GM18507 (cell line): ENCODE data around the gene COL5A1.
"Not testable (repeated sequence)": the region's sequence is repeated elsewhere in the genome, so short reads cannot be mapped to it uniquely, and the experiment has no call there.

ENCODE experiments used
- DNase-seq: peaks from one replicate; pipeline ENCODE4 v3.0.0; 2011; ENCODE audit warnings: low read depth; ENCODE audit not compliant: insufficient read length; ENCODE audit errors: extremely low spot score
- FAIRE-seq: peaks from 2 replicates; lab custom pipeline; 2011; peaks lifted over from hg19 to GRCh38; lab: Jason Lieb, UNC

COL5A1 gene

DNA sequence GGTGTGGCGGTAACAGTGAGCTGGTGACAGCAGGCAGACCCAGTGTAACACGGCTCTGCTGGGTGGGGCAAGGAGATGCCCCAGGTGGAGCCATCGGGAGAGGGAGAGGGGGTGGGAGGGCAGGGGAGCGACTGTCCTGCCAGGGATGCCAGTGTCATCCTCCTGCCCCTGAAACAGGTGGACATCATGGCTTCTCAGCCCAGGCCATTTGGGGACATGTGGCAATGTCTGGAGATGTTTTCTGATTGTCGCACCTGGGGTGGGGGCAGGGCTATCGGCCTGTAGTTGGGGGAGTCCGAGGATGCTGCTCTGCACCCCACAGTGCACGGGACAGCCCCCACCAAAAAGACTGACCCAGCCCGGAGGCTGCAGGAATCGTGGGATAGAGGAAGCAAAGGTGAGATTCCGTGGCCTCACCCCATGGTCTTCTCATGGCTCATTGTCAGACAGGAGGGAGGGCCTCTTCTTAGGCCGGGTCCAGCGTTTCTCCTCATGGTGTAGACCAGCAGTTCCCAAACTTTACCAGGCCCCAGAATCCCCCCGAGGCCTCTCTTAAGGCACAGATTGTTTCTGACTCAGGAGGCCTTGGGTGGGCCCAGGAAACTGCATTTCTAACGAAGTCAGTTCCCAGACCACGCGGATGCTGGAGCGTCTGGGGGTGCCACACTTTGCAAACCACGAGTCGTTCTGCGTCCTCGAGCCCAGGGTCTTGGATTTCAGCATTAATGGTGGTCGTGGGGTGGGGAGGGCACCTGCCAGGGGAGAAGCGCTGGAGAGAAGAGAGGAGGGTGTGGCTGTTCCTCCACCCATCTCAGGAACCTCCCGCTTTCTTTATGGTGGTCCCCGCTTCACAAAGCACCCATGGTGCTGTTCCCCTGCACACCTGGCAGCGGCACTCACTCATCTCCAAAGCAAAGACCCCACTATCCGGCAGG is 11.0 kb downstream of the COL5A1 start:
- FAIRE-seq (no peak), DNase-seq (no peak)

DNA sequence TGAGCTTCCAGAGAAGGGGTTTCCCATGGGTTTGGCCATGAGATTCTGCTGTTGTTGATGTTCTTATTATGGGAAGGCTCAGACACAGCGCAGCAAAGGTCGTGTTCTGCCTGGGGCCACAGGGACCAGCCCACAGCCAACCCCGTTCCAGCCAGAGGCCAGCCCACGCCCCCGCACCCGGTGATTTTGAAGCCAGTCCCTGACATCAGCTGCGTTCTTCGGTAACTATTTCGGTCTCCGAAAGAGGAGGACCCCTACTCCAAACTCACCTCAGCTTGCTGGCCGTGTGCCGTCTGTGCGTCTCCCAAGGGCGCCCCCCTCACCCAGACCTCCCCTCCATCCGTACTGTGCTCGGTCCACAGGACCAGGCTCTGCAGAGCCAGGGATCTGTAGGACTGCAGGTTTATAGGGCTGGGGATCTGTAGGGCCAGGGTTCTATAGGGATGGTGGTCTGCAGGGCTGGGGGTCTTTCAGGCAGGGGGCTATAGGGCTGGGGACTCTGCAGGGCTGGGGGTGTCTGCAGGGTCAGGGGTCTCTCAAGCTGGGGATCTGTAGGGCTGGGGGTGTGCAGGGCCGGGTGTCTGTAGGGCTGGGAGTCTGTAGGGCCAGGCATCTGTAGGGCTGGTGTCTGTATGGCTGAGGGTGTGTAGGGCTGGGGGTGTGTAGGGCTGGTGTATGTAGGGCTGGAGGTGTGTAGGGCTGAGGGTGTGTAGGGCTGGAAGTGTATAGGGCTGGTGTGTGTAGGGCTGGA is 11.8 kb downstream of the COL5A1 start:
- no peak for FAIRE-seq
- no peak for DNase-seq

DNA sequence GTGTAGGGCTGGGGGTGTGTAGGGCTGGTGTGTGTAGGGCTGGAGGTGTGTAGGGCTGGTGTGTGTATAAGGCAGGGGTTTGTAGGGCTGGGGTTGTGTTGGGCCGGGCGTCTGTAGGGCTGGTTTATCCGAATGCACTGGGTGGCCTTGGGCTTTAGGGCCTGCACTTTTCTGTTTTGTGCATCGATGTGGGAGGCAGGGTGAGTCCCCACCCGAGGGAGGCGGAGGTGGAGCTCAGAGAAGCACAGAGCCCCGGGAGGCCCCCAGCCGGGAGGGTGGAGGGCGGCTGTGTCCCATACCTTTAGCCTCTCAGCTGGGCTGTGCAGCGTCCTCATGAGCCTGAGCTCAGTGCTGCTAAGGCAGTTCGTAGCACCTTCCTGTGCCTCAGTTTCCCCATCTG is 13.5 kb downstream of the COL5A1 start:
- FAIRE-seq (no peak), DNase-seq (no peak)

DNA sequence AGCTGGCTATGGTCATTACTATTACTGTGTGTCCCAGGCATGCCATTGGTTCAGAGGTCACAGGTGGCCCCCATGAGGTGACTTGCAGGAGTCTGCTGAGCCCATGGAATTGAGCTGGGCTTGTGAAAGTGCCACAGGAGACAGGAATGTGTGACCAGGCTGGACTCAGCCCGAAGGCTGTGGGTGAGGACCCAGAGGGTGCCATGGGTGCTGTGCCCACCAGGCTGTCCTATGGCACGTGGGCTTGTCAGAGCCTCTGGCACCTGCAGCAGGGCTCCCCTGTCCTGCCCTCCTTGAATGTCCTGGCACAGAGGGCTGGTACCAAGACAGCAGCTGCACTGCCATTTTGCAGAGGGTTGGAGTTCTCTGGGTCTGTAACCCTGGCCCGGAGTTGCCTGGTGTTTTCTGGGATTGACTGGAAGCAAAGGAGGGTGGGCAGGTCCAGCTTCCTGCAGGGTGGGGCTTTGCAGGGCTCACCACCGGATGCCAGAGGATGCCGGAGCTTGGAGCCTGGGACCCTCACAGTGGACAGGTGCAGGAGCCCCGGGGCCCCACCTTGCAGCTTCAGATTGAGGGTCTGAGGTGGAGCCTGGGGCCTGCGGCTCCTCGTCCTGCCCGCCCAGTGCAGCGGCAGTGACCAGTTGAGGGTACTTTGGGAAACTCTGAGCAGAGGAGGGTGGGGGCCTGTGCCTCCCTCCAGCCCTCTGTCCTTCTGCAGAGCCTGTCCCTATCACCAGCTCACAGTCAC is 14.2 kb downstream of the COL5A1 start:
- no peak for DNase-seq
- no peak for FAIRE-seq

DNA sequence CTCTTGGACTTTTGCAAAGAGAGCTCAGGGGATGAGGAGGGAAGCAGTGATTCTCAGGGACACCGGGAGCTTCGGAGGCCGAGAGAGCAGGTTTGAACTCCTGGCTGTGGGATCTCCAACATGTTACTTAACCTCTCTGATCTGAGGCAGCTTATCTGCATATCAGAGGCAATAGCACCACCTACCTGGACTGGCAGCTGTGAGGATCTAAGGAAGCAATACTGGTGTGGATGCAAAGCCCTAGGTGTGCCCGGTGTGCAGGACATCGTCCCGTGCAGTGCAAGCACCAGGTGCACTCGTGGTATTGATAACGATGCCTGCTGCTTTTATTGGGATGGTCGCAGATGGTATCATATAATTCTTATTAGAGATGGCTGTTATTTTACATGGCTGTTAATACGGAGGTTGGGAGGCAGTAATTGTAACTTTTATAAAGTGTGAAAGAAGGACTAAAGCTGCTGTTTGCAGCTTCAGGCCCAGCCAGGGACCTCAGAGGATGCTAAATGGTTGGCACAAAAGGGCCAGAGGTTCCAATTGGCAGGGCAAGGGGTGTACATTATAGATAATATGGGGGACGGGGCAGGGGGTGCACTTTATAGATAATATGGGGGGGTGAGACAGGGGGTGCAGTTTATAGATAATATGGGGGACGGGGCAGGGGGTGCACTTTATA is 14.9 kb downstream of the COL5A1 start:
- DNase-seq, result no peak
- FAIRE-seq, result no peak

DNA sequence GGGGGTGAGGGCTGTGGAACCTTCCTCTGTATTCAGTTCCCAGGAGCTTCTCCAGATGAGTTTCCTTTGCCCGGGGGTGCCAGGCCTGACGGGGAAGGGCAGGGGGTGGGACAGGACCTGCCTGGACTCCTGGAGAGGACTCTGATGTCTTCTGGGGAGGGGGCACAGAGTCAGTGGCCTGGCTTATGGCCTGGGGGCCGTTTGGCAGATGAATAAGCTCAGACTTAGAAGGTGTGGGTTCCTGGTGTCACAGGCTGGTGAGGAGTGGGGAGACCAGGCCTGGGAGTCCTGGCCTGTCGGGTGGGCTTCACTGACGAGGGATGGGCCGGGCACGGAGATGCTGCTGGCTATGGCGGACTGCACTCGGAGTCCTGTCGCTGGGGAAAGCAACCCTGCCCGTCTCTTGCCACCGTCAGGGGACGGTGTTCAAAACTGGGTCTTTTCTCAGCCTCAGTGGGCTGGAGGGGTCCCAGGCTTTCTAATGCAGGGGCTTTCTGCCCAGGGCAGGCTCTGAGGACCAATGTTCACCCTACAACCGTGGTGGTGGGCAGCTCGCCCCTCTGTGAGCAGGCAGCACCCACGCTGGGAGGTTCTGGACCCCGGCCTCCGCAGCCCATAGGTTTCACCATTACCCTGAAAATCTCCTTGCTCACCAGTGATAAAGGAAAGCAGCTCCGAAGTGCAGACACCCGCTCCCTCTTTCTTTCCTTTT is 16.2 kb downstream of the COL5A1 start:
- DNase-seq (no peak), FAIRE-seq (no peak)

DNA sequence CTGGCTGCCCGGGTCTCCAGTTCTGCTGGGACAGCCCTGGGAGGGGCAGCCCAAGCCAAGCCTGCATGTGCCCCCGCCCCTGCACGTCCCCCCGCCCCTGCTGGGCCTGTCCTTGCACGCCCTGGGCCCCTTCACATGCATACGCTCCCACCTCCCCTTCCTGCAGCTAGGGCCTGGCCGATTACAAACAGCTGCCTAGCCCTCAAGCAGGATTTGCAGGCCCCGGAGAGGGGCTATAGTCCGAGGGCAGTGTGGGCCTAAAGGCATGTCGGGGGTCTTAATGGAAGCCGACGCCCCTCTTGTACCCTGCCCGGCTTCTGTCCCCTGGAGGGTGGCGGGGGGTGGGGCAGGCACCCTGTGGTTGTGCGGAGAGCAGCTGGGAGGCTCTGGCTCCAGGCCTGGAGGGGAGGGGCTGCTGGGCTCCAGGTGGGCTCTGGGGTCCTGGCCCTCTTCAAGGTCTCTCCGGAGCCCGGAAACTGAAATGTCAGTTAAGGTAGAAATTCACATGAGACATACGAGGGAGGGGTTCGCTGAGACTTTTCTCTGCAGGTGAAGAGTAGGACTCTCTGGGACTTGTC is 16.9 kb downstream of the COL5A1 start:
- DNase-seq, result no peak
- FAIRE-seq, result no peak

DNA sequence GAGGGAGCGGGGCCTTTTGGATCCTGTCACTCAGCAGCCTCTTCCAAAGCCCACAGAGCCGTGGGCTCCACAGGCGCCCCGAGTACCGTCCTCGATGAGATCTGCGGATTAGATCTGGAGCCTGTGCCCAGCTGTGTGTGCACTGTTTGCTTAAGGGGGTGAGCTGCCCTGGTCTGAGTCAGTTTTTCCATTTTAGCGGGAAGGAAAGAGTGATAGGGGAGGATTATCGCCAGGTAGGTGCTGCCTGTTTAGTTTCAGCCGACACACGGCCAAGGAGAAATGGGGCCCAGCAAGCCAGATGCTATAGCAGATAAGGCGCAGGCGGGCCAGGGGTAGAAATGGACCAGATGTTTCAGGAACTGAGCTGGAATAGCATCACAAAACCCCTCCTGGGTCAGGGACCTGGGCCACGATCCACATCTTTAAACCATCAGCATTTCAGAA is 18.1 kb downstream of the COL5A1 start:
- DNase-seq (no peak), FAIRE-seq (no peak)

DNA sequence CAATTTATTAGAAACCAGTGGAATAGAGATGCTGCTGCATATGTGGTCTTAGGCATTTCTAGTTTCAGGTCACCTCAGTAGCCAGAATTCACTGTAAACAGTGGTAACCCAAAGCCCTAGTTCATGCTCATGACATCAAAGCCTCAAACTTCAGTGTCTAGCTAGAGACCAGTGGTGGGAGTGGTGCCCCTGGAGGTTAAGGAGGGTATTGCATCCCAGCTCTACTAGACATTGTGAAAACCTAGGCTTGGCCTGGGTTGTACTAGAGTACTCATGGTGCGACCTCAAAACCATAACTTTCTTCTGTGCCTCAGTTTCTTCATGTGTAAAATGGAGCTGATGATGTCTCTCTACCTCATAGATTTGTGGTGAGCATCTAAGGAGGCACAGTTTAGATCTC is 18.8 kb downstream of the COL5A1 start:
- no peak for DNase-seq
- FAIRE-seq, result no peak

DNA sequence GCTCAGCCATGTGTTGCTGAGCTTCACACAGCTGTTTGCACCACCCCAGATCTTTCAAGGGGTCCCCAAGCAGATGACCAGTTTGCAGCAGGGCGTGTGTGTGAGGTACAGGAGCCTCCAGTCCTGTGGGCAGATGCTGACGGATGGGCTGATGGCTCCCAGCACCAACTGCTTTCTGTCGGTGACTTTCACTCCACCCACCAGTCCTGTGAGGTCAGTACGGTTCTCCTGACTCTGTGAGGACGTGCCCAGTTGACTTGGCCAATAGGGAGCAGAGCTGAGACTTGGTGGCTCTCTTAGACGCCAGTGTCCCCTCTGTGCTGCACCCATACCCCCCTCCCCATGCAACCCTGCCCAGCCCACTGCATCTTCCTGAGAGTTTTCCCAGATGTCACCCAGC is 19.7 kb downstream of the COL5A1 start:
- FAIRE-seq (no peak), DNase-seq (no peak)

DNA sequence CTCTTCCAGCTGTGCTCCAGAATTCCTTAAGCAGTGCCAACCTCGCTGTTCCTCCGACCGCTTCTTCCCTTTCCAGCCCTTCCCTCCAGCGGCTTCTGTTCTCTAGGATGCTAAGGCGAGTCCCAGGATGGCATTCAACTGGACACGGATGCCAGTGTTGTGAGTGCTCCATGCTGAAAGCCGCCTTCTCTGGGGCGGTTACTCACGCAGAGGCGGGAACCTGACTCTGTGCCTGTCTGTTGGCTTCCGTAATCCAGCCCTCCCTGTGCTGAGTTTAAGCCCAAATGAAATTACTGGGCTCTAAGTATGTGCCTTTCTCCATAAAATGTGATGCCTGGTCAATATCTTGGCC is 20.2 kb downstream of the COL5A1 start:
- FAIRE-seq (no peak), DNase-seq (no peak)

DNA sequence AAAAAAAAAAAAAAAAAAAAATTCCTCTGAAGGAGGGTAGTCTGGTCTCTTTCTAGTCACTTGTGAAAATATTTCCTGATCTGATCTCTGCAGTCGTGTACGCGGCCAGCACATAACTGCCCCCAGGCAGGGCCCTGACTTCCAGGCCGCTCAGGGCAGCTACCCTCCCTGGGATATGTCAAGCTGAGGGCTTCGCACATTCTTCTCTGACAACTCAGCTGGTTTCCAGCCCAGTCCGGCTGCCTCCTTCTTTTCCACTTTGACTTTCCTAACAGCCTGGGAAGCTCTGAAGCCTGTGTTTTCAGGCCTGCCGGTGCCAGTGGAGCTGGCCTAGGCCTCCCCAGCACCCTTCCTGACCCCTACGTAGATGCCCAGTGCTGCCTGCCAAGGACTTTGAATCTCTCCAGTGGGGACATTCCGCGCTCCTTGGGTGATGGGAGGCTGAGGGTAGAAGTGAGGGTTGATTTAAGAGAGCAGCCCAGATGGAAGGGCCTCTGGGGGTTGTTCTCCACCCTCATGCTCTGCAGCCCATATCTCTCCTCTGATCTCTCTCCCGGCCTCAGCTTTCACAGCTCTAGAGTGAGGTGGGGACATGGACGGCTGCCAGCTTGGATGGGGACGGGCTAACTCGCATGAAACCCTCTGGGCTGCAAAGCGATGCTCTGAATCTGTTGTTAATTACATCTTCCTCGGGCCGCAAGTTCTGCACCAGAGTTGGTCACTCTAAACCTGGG is 20.7 kb downstream of the COL5A1 start:
- FAIRE-seq, result no peak
- DNase-seq, result no peak

DNA sequence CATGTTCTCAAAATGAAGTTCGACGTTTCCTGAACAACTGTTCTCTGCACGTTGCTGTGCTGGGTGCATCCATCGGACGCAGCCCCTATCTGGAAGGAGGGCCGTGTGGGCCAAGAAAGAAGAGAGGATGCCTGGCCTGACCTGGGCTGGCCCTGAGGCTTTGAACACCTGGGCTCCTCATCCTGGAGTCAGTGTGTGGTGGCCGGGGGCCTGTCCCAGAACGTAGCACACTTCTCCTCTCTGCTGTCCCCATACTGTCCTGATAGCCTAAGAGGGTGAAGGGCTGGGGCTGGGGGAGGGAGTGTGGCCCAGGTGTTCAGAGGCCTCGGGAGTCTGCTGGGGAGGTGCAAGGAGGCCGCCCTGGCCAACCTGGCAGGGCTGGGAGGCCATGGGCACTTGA is 21.5 kb downstream of the COL5A1 start:
- no peak for FAIRE-seq
- DNase-seq, result no peak

DNA sequence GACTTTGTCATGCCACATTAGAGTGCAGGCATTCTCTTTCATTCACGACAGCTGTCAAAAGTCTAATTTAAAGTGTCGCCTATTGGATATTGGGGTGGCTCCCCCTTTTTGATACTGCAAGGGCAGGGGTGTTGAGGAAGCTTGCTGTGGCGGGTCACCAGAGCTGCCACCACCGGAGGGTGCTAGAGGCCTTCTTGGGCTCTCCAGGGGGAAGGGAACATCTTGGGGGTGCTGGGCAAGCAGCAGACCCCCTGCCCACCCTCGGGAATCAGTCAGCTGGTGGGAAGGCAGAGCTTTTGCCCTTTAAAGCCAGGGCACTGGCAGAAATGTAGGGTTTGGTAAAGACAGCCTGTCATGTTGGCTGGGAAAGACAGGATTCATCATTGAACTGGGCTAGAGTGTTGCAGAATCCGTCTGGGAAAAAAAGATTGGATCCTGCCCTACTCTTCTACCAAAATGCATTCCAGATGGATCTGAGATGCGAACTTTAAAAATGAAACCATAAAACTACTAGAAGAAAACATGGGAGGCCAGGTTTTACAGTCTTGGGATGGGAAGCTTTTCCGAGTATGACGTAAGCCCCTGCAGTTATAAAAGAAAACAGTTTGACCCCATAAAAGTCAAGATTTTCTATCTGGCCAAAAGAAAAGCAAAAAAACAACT is 22.3 kb downstream of the COL5A1 start:
- no peak for DNase-seq
- no peak for FAIRE-seq

DNA sequence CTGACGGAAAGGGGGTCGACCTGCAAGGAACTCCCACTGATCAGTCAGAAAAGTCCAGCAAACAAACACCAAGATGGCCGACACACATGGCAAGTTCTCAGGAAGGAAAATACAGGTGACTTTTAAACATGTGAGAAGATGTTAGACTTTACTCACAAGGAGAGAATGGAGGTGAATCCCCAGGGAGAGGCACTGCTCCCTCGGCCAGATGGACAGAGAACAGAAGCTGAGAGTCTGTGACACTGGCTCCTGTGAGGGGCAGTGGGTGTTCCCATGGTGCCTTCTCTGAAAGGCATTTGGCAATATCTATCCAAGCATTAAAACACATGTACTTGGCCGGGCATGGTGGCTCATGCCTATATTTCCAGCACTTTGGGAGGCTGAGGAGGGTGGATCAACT is 22.8 kb downstream of the COL5A1 start:
- DNase-seq (no peak), FAIRE-seq (no peak)

DNA sequence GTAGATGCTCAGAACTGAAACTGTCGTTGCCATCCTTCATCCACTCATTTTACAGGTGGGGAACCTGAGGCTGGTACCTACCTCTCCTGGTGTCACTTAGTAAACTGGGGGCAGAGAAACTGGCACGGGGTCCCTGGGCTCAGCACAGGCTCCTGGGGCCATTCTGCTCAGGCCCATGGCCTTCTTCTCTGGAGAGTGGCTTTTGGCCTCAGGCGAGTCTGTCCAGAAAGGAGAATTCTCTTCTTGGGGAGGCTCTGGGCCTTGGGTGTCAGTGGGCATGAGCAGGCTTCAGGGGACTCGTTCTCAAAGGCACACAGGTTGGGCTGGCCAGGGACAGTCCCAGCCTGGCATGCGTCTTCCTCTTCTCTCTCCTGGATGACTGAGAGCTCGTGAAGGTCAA is 24.6 kb downstream of the COL5A1 start:
- DNase-seq (no peak), FAIRE-seq (no peak)

DNA sequence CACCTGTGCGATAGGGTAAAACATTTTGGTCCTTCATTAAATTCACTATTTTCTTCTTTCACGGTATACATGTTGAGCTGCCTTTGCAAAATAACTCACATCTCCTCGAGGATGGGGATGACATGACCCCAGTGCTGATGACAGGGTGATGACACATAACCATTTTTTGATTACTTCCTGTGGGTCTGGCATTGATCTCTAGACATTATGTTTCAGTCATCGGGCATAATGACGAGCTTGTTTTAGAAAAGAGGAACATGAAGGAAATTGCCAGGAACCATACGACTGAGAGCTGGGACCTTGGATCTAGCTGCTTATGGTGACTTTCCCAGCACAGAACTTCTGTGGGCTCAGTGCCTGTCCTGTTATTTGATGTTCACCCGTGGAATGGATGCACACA is 25.2 kb downstream of the COL5A1 start:
- FAIRE-seq (no peak), DNase-seq (no peak)

DNA sequence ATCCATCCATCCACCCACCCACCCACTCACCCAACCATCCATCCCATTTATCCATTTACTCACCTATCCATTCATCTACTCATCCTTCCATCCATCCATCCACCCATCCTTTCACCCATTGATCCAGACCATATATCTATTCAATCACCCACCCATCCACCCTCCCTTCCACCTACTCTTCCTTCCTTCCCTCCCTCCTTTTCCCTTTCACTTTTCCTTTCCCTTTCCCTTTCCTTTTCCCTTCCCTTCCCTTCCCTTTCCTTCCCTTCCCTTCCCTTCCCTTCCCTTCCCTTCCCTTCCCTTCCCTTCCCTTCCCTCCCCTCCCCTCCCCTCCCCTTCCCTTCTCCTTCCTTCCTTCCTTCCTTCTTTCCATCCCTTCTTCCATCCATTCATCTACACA is 27.4 kb downstream of the COL5A1 start:
- not testable (repeated sequence) for FAIRE-seq, DNase-seq
